Myocyte (in vitro differentiated cells): ENCODE data around the gene FAM162B. TPM values are rescaled to one million over a fixed set of nuclear protein-coding genes. Genes with fewer than 3 reads are reported as not detected.
"Not testable (repeated sequence)": the region's sequence is repeated elsewhere in the genome, so short reads cannot be mapped to it uniquely, and the experiment has no call there.

ENCODE experiments used
- DNase-seq: peaks from one replicate; pipeline ENCODE4 v3.0.0-alpha.2; 2012; ENCODE audit warnings: low read depth
- total RNA-seq: library from RNA; depleted of rRNA; stranded (reverse); fragments of >200 nt; gene quantifications from 2 replicates; pipeline ENCODE4 v1.2.3, GENCODE V29; 2014

Gene FAM162B
- total RNA-seq, 1 donor from 2014 or later = not detected

DNA sequence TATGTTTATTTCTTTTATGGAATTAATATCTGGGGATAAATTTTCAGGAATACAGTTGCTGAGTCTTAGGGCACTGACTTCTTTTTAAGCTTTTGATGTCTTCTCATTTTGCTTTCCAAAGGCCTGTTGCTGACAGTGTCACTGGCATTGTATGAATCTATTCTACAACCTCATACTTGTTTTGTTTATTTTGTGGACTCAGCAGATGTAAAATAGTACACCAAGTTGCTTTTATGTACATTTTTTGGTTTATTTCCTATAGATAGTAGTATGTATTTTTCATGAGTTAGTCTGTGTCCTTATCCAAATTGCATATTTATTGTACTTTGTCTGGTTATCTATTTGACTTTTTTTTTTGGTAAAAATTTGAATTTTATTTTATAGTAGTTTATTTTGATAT, 35.0 kb downstream of the FAM162B start:
- no peak for DNase-seq

DNA sequence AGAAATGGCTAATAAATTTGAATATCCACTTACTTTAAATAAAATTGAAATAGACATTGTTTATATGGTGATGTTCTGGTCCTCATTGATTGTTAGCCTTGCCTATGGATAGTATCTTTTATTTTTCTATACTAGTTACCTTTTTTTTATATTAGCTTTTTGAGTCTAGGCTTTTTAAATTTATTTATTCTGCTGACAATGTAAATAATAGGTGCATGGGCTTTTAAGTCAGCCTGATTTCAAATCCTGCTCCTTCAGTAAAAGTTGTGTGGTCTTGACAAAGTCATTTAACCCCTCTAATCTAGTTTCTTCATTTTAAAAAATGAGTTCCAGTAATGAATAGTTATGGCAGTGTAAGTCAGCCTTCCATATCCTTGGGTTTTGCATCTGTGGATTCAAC, 38.6 kb downstream of the FAM162B start:
- DNase-seq = no peak

DNA sequence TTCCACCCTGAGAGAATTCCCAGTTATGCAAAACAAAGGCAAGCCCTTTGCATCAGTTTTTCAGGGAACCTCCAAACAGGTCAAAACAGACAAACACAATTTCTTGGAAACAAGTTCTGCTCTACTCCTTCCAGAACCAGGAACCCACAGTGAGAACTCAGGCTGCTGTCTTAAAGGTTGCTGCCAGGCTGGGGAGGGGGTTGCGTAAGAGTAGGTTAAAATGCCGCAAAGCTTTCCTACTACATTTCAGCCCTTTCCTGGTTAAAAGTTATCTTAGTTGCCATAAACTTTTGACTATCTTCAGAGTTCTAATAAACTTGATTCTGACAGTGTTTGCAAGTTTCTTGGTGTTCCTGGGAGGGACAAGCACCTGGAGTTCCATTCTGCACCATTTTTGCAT, 50.8 kb downstream of the FAM162B start:
- DNase-seq = no peak

DNA sequence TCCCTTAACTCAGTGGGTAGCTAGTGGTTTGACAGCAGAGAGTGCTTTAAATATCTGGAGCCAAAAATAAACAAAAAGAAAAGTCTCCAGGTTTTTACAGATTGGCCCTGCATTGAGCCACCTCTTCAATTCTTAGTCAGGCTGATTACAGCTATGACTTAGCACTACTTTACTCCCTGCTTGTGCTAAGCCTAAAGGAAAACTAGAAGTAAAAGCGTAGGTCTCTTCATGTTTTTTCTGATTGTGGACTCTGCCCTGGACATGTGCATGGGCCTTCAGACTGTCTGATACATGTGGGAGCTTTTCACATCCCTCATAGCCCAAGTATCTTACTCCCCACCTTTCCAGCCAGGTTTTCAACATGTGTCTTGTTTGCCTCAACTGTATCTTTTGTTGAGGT, 51.2 kb downstream of the FAM162B start:
- peak; percentile 3 for DNase-seq

DNA sequence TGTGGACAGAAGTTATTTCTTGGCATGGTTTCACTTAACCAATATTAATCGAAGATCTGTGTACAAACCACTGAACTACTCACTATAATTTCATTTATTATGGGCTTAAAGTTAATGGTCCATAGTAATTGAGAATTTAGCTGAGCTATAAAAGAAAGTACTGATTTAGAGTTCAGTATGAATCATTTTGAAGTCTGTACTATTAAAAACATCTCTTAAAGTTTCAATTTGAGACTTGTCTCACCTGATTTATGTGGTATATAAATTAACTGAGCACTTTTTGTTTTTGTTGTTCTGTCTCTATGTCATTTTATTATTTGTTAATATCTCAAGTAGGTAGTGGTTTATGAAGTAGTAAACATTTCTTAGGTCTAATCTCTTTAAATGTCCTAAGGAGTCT, 59.6 kb downstream of the FAM162B start:
- DNase-seq = no peak

DNA sequence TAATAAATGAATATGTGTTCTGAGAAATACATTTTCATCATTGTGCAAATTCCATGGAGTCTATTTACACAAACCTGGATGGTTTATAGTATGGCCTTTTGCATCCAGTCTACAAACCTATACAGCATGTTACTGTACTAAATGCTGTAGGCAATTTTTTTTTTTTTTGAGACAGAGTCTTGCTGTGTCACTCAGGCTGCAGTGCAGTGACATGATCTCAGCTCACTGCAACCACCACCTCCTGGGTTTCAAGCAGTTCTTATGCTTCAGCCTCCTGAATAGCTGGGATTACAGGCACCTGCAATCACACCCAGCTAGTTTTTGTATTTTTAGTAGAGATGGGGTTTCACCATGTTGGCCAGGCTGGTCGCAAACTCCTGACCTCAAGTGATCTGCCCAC, 61.6 kb downstream of the FAM162B start:
- DNase-seq = not testable (repeated sequence)

Other genes starting within 250 kb of the FAM162B start
- gene TRAPPC3L, start 220.0 kb downstream of the FAM162B start, total RNA-seq = 0.35 TPM in 1 of 2 replicates, not detected in the other
- gene CALHM4, start 212.0 kb downstream of the FAM162B start, total RNA-seq = not detected in 2 replicates
- 32.2 and 32.5 TPM in 2 replicates for gene RWDD1, start 194.2 kb downstream of the FAM162B start, total RNA-seq
- 1.2 and 1.9 TPM in 2 replicates for gene RSPH4A, start 149.2 kb downstream of the FAM162B start, total RNA-seq
- gene ZUP1, start 97.0 kb downstream of the FAM162B start, total RNA-seq = 10.1 and 11.0 TPM in 2 replicates
- gene KPNA5, start 84.5 kb downstream of the FAM162B start, total RNA-seq = 21.3 and 27.2 TPM in 2 replicates
- not detected in 2 replicates for gene GPRC6A, start 63.4 kb upstream of the FAM162B start, total RNA-seq
- gene RFX6, start 111.5 kb upstream of the FAM162B start, total RNA-seq = not detected in 2 replicates